Dermis microvascular lymphatic vessel endothelial cell (primary cell): Measurements from ENCODE around the gene FAM3B. TPM values are rescaled to one million over a fixed set of nuclear protein-coding genes. Genes with fewer than 3 reads are reported as not detected.

ENCODE experiments used
- DNase-seq, 2 donors: peaks; one replicate each; pipeline versions ENCODE4 v3.0.0 to v3.0.0-alpha.2; 2010; ENCODE audit warnings: low read depth in 2 of 2
- total RNA-seq: library from RNA; depleted of rRNA; stranded (reverse); fragments of >200 nt; gene quantifications from 2 replicates; pipeline ENCODE4 v1.2.1, GENCODE V29; 2014

FAM3B gene
- total RNA-seq, 1 donor from 2014 or later, result not detected

- no peak for DNase-seq
Measured at GRCh38 chr21:41367945-41368734, 51.5 kb downstream of the FAM3B start.

DNA sequence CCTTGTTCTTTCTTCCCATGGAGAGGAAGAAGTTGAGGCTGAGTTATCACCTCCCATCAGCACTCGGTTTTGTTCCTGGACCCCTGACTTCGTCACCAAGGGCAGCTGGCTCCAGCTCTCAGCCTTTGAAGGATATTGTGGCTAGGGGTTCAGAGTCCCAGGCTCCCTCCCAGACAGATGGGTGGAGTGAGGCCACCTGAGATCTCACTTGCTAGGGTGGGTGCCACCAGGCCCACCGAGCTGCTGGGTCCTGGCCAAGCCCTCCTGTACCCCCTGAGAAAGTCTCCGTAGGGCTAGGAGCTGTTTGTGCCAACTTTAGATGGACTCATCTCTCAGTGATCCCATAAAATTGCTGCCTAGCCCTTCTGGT is 52.1 kb downstream of the FAM3B start:
- DNase-seq, result no peak

- DNase-seq, result no peak
Measured at GRCh38 chr21:41369105-41369919, 52.7 kb downstream of the FAM3B start.

DNA sequence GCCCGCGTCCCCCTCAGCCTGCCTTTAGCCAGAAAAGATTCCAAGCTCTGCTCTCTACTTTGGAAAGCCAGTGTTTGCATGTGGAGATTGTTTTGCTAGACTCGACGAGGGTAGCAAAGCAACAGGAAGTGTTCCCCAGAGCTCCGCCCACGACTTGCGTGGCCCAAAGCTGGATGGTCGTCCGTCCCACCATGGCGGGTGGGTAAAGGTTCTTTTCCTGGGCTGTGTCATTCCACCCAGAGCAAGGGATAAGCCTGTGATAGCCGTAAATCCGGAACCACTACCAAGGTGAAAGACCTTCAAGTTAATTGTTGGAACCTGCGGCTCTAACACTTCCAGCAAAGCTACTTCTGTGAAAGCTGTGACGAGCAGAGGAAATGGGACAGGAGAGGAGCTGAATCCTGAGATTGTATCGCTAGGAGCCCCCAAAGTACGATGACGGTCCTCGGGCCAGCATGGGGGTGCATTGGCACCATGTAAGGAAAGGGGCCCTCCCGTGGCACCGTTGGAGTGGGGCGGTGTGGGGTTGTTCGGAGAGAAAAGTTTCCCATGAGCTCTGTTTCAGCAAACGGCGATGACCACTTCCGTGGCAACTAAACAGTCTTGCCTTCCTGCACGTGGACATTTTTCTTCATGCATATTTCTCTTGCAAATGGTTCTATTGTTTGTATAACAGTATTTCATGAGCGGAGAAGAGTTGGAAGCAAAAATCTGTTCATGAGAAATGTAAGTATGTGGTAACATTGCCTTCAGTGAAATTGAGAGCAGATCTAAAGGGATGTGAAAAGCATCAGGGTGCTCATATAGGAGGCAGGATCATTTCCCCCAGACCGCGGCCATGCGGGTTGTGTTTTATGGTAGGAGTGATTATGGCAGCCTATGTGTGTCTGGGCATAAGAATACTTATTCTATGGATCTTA is 53.6 kb downstream of the FAM3B start:
- no peak for DNase-seq

DNA sequence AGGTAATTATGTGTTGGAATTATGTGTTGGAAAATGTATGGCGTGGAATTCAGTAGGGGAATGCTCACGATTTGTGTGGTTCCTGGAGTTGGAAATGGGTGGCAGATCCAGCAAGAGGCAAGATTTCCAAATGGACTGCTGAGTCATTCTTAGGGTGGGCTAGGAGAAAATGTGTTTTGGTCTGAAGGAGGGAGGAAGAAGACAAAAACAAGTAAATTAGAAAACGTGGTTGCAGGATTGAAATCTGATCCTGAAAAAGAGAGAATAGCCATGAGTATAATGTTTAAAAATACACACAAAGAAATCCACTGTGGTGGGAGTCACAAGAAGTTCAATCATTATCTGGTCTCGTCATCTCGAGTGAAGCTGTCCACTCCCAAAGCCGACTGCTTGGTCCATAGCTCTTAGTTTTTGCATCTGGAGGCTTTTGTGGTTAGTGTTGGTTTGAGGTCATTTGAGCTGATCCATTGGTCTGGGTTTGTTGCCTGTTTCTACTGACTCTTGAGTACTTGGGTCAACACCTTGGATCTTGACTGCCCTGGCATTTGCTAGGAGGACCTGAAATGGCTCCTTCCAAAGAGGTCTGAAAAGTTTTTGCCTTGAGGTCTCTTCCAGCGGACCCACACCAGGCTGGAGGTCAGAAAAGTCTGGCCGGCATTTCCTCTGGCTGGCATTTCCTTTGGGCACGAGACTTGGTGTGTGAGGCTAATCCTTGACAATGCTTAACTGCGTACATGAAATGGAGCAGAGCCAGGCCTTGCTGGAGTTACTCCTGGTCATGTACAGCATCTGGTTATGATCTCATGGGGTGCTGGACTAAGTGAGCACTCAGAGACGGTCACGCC is 54.5 kb downstream of the FAM3B start:
- DNase-seq, result no peak

- DNase-seq, result no peak
Measured at GRCh38 chr21:41371685-41372030, 55.1 kb downstream of the FAM3B start.

DNA sequence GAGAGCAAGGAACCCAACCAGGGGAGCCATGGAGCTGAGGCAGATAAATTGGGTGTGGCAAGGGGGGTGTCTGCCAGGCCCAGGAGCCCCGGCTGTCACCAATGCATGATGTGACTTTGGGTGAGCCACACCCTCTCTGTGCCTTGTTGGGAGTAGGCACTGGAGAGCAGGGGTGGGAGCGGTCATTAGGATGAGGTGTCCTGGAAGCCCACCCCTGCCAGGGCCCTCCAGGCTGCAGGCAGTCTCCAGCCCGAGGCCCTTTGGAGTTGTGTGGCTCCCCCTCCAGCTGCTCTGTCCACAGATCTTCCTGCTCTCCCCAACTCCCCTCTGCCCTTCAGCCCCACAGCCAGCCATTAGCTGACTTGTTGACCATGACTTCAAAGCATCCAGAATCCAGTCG is 56.7 kb downstream of the FAM3B start:
- no peak for DNase-seq

DNA sequence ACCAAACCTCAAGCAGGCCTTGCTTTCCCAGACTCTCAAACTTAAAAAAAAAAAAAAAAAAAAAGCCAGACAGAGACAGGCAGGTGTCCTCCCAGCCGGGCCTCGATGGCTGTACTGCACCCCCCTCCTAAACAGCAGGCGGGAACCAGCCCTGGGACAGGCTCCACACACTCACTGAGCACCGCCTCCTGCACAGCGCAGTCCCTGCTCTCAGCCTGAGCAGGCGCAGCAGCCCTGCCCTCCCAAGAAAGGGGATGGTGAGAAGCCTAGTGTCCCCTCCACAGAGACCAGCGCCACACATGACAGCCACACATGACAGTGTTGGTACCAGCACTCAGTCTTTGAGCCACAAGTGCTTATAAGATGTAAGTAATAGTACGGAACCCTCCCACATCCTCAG is 57.2 kb downstream of the FAM3B start:
- DNase-seq, result no peak

- DNase-seq, result no peak
Measured at GRCh38 chr21:41374177-41374712, 57.6 kb downstream of the FAM3B start.

DNA sequence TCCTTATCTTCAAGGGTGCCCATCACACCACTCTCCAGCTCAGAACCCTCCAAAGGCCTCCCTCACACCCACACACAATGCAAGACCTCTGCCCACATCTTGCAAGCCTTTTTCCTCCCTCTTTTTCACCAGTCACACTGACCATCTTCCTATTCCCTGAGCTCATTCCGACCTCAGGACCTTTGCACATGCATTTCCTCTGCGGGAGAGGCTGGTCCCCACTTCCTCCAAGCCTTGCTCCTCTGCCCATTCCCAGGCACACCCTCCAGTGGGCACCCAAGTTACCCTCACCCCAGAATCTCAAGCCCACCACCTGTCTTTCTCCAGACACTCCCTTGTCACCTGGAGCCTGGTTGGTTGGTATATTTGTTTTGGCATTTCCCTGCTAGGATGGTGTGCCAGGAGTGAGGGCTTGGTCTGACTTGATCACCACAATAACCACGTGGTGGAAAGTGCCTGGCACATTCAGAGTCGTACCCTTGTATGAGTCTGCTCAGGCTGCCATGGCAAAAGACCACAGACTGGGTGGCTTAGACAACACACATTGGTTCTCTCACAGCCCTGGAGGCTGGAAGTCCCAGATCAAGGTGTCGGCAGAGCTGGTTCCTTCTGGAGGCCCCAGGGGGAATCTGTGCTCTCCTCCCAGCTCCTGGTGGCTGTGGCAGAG is 58.4 kb downstream of the FAM3B start:
- no peak for DNase-seq

DNA sequence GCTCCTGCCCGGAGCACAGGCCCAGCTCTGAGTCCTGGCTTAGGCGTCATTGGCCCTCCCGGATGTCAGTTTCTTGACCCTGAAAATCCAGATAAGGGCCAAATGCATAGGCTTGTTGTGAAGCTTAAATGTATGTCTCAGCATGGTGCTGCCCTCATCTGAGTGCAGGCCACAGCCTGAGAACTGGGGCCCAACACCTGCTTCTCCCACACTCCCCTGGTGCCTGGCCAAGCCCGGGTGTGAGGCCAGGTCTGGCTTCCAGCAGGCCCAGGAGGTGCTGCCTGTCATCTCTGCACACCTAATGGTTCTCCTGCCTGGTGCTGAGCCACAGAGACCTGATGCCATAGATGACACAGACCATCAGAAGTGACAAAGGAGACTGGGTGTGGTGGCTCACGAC is 59.3 kb downstream of the FAM3B start:
- no peak for DNase-seq

DNA sequence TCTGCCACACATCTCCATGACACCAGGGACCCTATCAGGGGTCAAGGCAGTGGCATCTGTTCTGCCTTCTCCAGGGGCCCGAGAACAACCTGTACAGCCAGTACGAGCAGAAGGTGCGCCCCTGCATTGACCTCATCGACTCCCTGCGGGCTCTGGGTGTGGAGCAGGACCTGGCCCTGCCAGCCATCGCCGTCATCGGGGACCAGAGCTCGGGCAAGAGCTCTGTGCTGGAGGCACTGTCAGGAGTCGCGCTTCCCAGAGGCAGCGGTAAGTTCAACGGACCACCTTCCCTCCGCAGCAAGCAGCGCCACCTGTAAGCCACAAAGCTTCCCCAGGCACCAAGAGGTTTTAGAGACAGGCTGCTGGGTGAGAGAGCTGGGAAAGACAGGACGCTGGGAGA is 61.1 kb downstream of the FAM3B start:
- no peak for DNase-seq

DNA sequence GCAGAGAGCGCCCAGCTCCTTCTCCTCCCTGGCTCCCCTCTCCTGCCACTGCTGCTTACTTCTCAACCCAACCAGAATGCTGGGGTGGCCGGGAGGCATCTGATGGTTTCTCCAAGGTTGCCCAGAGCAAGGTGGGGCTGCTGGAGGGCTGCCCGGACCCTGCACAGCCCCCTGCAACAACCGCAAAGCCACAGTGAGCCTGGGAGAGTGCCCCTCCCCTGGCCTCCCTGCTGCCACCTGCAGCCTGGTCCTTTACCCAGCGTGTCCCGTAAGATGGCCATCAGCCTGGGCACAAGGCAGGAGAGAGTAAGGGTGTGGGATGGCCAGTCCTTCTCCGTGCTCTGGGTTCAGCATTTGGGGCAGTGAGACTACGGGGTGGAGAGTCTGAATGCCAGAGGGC is 62.2 kb downstream of the FAM3B start:
- DNase-seq, result no peak

DNA sequence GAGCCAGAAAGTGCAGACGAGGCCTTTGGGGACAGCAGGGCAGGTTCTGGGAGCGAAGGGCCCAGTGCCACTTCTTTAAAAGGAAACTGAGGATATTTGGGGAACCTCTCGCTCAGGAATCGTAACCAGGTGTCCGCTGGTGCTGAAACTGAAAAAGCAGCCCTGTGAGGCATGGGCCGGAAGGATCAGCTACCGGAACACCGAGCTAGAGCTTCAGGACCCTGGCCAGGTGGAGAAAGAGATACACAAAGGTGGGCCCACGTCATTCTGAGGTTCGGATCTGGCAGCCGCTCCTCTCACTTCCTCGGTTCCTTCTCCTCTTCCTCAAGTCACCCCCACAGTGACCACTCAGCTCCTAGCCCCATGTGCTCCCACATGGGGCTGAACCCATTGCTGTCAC is 63.3 kb downstream of the FAM3B start:
- DNase-seq, result no peak

DNA sequence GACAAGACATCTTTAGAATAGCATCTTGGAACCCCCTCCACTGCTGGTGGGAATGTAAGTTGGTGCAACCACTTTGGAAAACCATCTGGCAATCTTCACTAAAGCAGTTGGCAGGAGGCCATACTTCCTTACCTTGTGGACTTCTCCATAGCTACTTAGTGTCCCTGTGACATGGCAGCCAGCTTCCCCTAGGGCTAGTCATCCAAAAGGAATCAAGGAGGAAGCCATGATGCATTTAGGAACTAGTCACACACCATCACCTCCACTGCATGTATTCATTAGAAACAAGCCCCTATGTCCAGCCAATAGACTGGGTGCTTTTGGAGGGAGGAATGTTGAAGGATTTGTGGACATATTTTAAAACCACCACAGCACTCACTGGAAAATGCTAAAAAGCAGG is 65.1 kb downstream of the FAM3B start:
- DNase-seq, result no peak

GRCh38 chr21:41387042-41387819 is 70.6 kb downstream of the FAM3B start:
- DNase-seq, result no peak

DNA sequence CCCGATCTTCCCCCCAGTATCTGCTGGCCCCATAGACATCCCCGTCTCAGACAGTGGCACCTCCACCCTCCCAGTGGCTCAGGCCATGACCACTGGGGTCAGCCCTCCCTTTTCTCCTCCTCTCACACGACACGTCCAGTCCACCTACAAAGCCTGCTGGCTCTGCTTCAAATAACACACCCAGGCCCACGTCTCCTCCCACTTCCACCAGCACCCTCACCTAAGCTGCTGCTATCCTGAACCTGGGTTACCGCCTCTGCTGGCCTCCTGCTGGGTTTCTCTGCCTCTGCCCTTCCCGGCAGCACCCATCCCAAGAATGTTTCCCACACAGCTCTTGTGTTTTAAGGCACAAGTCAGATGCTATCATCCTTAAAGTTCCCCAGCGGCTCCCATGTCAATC is 71.2 kb downstream of the FAM3B start:
- DNase-seq, result no peak

GRCh38 chr21:41388259-41388658 is 71.7 kb downstream of the FAM3B start:
- DNase-seq, result no peak

DNA sequence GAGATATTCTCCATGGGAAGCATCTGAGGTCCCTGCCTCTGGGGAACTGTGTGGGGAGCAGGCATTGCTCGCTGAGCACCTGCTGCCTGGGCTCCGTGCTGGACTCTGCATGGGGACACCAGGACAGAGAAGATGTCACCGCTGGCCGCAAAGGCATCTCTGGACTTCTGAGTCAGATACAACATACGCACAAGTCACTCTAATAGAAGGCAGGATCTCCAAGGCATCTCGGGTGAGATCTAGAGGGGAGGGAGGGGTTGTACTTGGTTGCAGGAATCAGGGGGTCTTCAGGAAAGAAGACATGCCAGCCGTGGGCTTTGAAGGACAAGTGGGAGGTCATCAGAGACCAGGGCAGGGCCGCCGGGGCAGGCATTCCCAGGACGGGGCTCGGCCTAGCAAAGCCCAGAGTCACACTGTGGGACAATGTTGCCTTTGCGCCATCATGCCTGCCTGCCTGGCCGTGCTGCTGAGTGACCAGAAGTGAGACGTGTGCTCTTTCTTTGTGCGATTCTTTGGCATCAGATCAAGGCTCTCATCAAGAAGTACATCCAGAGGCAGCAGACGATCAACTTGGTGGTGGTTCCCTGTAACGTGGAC is 73.5 kb downstream of the FAM3B start:
- no peak for DNase-seq
